ENCODE data around the gene FBLN5.

The FBLN5 gene

DNA sequence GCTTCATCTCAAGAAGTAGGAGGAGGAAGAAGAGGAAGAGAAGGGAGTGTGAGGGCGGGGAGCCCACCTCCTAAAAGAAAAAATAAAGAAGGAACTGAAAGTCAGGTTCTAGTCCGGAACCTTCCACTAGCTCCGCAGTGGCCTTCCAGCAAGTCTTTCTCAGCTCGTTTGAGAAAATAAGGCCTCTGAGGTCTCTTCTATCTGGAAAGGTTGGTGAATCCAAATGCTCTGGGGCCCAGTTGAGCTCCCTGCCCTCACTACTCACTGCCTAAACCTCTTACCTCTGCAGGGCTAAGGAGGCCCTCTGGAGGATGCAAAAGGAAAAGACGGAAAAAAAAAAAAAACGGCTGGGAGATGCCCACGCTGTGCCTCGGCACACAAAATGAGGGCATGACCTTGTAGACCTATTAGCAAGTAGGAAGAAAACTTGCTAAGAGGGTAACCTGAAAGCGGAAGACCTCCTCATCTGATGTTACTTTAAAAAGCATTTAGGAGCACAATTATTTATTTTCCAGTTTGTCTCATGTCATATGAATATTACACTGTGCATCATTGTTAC, 35.9 kb downstream of the FBLN5 start:
- H3K4me3 ChIP-seq (ENCODE audit: low read depth, low read length) = no peak overlapping the region
- TF ChIP-seq, protein P1, sequence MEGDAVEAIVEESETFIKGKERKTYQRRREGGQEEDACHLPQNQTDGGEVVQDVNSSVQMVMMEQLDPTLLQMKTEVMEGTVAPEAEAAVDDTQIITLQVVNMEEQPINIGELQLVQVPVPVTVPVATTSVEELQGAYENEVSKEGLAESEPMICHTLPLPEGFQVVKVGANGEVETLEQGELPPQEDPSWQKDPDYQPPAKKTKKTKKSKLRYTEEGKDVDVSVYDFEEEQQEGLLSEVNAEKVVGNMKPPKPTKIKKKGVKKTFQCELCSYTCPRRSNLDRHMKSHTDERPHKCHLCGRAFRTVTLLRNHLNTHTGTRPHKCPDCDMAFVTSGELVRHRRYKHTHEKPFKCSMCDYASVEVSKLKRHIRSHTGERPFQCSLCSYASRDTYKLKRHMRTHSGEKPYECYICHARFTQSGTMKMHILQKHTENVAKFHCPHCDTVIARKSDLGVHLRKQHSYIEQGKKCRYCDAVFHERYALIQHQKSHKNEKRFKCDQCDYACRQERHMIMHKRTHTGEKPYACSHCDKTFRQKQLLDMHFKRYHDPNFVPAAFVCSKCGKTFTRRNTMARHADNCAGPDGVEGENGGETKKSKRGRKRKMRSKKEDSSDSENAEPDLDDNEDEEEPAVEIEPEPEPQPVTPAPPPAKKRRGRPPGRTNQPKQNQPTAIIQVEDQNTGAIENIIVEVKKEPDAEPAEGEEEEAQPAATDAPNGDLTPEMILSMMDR (IDR thresholded peaks at IDR 0.05; ENCODE audit: control insufficient read depth, extremely low read depth, insufficient read depth) = peak; percentile 67
- peak; percentile 30 for DNase-seq (ENCODE audit: low read depth)

DNA sequence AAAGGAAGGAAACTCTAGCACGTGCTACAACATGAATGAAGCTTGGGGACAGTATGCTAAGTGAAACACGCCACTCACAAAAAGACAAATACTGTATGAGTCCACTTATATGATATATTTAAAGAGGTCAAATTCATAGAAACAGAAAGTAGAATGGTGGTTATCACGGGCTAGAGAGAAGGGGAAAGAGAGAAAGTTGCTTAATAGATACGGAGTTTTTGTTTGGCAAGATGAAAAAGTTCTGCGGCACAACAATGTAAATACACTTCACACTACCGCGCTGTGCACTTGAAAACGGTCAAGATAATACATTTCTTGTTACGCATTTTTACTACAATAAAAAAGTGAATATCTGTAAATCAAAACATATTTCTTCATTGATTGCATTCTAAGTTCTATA, 37.3 kb downstream of the FBLN5 start:
- TF ChIP-seq, protein P1 (IDR thresholded peaks at IDR 0.05; ENCODE audit: control insufficient read depth, extremely low read depth, insufficient read depth) = no peak
- DNase-seq (ENCODE audit: low read depth) = no peak
- H3K4me3 ChIP-seq (ENCODE audit: low read depth, low read length) = no peak overlapping the region

DNA sequence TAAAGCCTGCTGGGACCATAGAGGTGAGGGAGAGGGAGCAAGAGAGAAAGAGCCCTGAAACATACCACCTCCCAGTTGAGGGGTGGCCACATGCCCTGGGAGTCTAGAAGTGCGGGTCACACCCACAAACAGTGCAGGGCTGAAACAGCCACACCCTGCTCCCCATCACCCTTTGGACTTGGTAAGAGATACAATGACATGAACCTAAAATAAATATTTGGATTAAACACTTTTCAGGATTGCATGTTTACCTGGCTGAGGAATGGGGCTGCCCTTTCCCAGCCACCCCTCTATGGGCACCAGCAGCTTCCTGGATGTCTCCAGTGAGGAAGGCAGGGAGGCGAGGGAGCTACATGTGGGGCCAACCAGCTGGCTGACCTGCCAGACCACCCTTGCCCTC, 41.1 kb downstream of the FBLN5 start:
- TF ChIP-seq, protein P1 (IDR thresholded peaks at IDR 0.05; ENCODE audit: control insufficient read depth, extremely low read depth, insufficient read depth) = no peak
- no peak for DNase-seq (ENCODE audit: low read depth)
- no peak overlapping the region for H3K4me3 ChIP-seq (ENCODE audit: low read depth, low read length)

DNA sequence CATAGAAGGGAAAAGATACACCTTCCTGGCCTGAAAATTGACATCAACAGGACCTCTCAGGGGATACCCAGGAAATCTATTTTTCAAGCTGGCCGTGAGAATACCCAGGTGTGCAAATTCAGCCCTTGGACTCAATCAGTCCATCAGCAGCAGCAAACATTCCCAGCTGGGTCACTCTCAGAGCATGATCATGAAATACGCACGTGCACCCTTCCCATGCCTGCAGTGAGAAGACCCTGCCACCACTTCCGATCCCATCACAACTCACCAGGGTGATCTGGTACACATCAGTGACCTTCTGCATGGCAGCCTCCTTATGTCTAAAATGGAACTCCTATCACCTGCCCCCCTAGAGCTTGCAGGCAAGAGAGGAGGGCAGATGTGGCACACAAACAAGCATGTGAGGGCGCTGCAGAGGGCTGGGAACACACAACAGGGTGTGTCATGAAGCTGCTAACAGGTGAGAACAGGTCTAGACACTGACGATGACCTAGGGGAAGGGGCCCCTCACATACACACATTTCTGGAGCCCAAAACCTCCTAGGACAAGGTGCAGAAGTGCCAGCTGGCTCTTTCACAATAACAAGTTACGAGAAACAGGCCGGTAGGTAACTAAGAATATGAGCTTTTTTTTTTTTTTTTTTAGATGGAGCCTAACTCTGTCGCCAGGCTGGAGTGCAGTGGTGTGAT, 42.4 kb downstream of the FBLN5 start:
- TF ChIP-seq, protein P1 (IDR thresholded peaks at IDR 0.05; ENCODE audit: control insufficient read depth, extremely low read depth, insufficient read depth) = no peak
- DNase-seq (ENCODE audit: low read depth) = no peak
- no peak overlapping the region for H3K4me3 ChIP-seq (ENCODE audit: low read depth, low read length)

DNA sequence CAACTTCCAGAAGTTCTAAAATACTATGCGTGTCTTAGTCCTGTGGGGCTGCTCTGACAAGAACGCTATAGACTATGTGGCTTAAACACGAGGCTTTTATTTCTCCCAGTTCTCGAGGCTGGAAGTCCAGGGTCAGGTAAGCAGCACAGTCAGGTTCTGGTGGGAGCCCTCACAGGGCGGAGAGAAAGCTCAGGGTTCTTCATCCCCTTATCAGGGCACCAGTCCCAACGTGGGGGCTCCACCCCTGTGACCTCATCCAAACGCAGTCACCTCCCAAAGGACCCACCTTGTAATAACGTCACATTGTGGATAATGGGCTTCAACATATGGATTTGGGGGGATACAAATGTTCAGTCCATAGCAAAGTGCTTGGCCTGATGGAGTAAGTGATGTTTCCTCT, 43.0 kb downstream of the FBLN5 start:
- H3K4me3 ChIP-seq (ENCODE audit: low read depth, low read length) = no peak overlapping the region
- DNase-seq (ENCODE audit: low read depth) = no peak
- TF ChIP-seq, protein P1 (IDR thresholded peaks at IDR 0.05; ENCODE audit: control insufficient read depth, extremely low read depth, insufficient read depth) = no peak

DNA sequence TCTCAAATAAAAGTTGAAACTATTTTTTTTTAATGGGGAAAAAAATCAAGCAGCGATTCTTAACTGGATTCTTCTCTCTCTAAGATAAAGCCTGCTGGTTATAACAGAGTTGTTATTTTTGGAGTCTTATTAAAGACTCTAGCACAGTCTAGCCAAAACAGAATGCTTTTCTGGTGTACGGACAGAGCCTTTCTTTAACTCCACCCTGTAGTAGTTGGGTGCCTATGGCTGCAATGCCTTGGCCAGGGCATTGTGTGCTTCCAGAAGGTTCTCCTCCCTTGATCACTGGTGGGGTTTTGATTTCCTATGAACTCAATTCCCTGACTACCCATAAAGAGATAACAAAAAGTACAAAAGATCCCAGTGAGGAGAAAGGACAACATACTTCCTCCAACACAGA, 44.4 kb downstream of the FBLN5 start:
- no peak for DNase-seq (ENCODE audit: low read depth)
- TF ChIP-seq, protein P1 (IDR thresholded peaks at IDR 0.05; ENCODE audit: control insufficient read depth, extremely low read depth, insufficient read depth) = no peak
- H3K4me3 ChIP-seq (ENCODE audit: low read depth, low read length) = no peak overlapping the region

DNA sequence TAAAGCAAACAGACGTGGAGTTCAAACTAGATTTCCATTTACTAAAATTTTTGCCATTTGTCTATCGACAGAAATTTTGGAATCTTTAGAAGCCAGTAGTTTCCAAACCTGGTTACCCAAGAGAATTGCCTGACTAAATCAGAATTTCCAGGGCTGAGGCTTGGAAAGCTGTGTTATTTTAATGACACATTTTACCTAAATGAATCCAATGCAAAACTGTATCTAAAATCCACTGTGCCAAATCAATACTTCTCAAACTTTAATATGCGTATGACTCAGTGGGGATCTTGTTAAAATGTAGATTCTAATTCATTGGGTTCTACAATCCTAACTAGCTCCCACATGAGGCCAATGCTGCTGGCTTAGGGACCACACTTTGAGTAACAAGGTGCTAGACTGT, 45.2 kb downstream of the FBLN5 start:
- no peak overlapping the region for H3K4me3 ChIP-seq (ENCODE audit: low read depth, low read length)
- no peak for DNase-seq (ENCODE audit: low read depth)
- TF ChIP-seq, protein P1 (IDR thresholded peaks at IDR 0.05; ENCODE audit: control insufficient read depth, extremely low read depth, insufficient read depth) = no peak

All from LNCaP clone FGC (cell line).